SK-N-SH treated with all-trans-retinoic acid at 6 μM for 48 hours (cell line): ENCODE data around the gene PMEPA1.
A peak's percentile ranks its signal among the peaks of the same experiment; 100 is the strongest.

Experiments
- ATAC-seq: fragments of 200-7000 bp; cut with Tn5 transposase; 3 replicates; pipeline ENCODE4 v1.9.1; 2020; ENCODE audit warnings: mild to moderate bottlenecking, moderate library complexity
- ARNTL ChIP-seq: fragments of 450-650 bp; formaldehyde crosslinking; IDR thresholded peaks from 2 replicates; pipeline ENCODE4 v1.5.0; 2020; ENCODE audit warnings: low read depth, mild to moderate bottlenecking, moderate library complexity, borderline replicate concordance
- BACH2 ChIP-seq: fragments of 250-450 bp; sonication (Bioruptor Pico); IDR thresholded peaks from 2 replicates; pipeline ENCODE4 v1.9.0; 2021; ENCODE audit warnings: mild to moderate bottlenecking, borderline replicate concordance
- CREB5 ChIP-seq: fragments of 250-450 bp; sonication (Bioruptor Pico); IDR thresholded peaks from 2 replicates; pipeline ENCODE4 v1.5.1; 2020; ENCODE audit warnings: low read depth, mild to moderate bottlenecking, moderate library complexity
- CSDC2 ChIP-seq: fragments of 250-450 bp; sonication (Bioruptor Pico); IDR thresholded peaks from 2 replicates; pipeline ENCODE4 v1.5.0; 2020; ENCODE audit warnings: mild to moderate bottlenecking, moderate library complexity
- CSRNP3 ChIP-seq: fragments of 250-450 bp; sonication (Bioruptor Pico); IDR thresholded peaks from 2 replicates; pipeline ENCODE4 v1.5.1; 2021; ENCODE audit warnings: mild to moderate bottlenecking, moderate library complexity
- ESRRG ChIP-seq: fragments of 250-450 bp; sonication (Bioruptor Pico); IDR thresholded peaks from 2 replicates; pipeline ENCODE4 v1.6.1; 2021; ENCODE audit warnings: mild to moderate bottlenecking
- GLIS3 ChIP-seq: fragments of 250-450 bp; sonication (Bioruptor Pico); IDR thresholded peaks from 2 replicates; pipeline ENCODE4 v1.5.0; 2020; ENCODE audit warnings: mild to moderate bottlenecking, moderate library complexity
- ISL1 ChIP-seq: fragments of 250-450 bp; sonication (Bioruptor Pico); IDR thresholded peaks from 2 replicates; pipeline ENCODE4 v2.1.2; 2022; ENCODE audit warnings: mild to moderate bottlenecking, moderate library complexity
- OSR1 ChIP-seq: fragments of 250-450 bp; sonication (Bioruptor Pico); IDR thresholded peaks from 2 replicates; pipeline ENCODE4 v1.8.0; 2022; ENCODE audit warnings: moderate library complexity, mild to moderate bottlenecking, inconsistent platforms
- PATZ1 ChIP-seq: fragments of 250-450 bp; sonication (Bioruptor Pico); IDR thresholded peaks from 2 replicates; pipeline ENCODE4 v1.8.0; 2020; ENCODE audit warnings: mild to moderate bottlenecking, moderate library complexity, borderline replicate concordance
- POU6F1 ChIP-seq: fragments of 250-450 bp; sonication (Bioruptor Pico); IDR thresholded peaks from 2 replicates; pipeline ENCODE4 v1.8.0; 2021; ENCODE audit warnings: low read depth, mild to moderate bottlenecking, moderate library complexity, borderline replicate concordance
- RARB ChIP-seq: fragments of 250-450 bp; sonication (Bioruptor Pico); IDR thresholded peaks from 2 replicates; pipeline ENCODE4 v1.8.0; 2021; ENCODE audit warnings: mild to moderate bottlenecking, moderate library complexity
- SNAI2 ChIP-seq: fragments of 250-450 bp; sonication (Bioruptor Pico); IDR thresholded peaks from 2 replicates; pipeline ENCODE4 v1.5.0; 2020; ENCODE audit warnings: mild to moderate bottlenecking, moderate library complexity
- TCF4 ChIP-seq: fragments of 250-450 bp; sonication (Bioruptor Pico); IDR thresholded peaks from 2 replicates; pipeline ENCODE4 v1.8.0; 2021; ENCODE audit warnings: mild to moderate bottlenecking, moderate library complexity, borderline replicate concordance
- TOX ChIP-seq: fragments of 250-450 bp; sonication (Bioruptor Pico); IDR thresholded peaks from 2 replicates; pipeline ENCODE4 v1.8.0; 2021; ENCODE audit warnings: mild to moderate bottlenecking, moderate library complexity, borderline replicate concordance
- TSHZ2 ChIP-seq: fragments of 250-450 bp; sonication (Bioruptor Pico); IDR thresholded peaks from 2 replicates; pipeline ENCODE4 v1.5.0; 2020; ENCODE audit warnings: mild to moderate bottlenecking, moderate library complexity
- ZC3H10 ChIP-seq: fragments of 250-450 bp; sonication (Bioruptor Pico); IDR thresholded peaks from 2 replicates; pipeline ENCODE4 v1.5.1; 2021; ENCODE audit warnings: mild to moderate bottlenecking, moderate library complexity
- ZFP3 ChIP-seq: fragments of 250-450 bp; sonication (Bioruptor Pico); IDR thresholded peaks from 2 replicates; pipeline ENCODE4 v1.5.0; 2020; ENCODE audit warnings: mild to moderate bottlenecking, moderate library complexity
- ZFP30 ChIP-seq: fragments of 450-650 bp; formaldehyde crosslinking; IDR thresholded peaks from 2 replicates; pipeline ENCODE4 v1.5.0; 2022; ENCODE audit warnings: mild to moderate bottlenecking, moderate library complexity
- ZNF565 ChIP-seq: fragments of 450-650 bp; formaldehyde crosslinking; conservative IDR thresholded peaks from 2 replicates; pipeline ENCODE4 v1.5.0; 2020; ENCODE audit warnings: low read depth, mild to moderate bottlenecking, moderate library complexity
- ZNF70 ChIP-seq: fragments of 450-650 bp; formaldehyde crosslinking; IDR thresholded peaks from 2 replicates; pipeline ENCODE4 v1.5.0; 2020; ENCODE audit warnings: mild to moderate bottlenecking, moderate library complexity
- ZNF8 ChIP-seq: fragments of 450-650 bp; formaldehyde crosslinking; IDR thresholded peaks from 2 replicates; pipeline ENCODE4 v1.5.0; 2020; ENCODE audit warnings: mild to moderate bottlenecking, moderate library complexity

The PMEPA1 gene

GRCh38 chr20:57718490-57719009 is 8.7 kb upstream of the PMEPA1 start:
- TF ChIP-seq TOX (no peak), TCF4 (CRISPR knock-in tag) (no peak), ZFP30 (CRISPR knock-in tag) (no peak)
- TF ChIP-seq, all 23 proteins: peak for 0
- ATAC-seq, result peak; percentile 97

- TF ChIP-seq TOX (no peak), OSR1 (no peak), ZFP30 (CRISPR knock-in tag) (no peak), CSDC2 (CRISPR knock-in tag) (no peak), ZNF70 (CRISPR knock-in tag) (no peak), CSRNP3 (no peak), SNAI2 (CRISPR knock-in tag) (no peak), GLIS3 (CRISPR knock-in tag) (no peak), ZNF8 (no peak), POU6F1 (CRISPR knock-in tag) (no peak), ISL1 (CRISPR knock-in tag) (no peak), ZC3H10 (CRISPR knock-in tag) (no peak), TSHZ2 (CRISPR knock-in tag) (no peak), CREB5 (no peak), ZNF565 (CRISPR knock-in tag) (no peak), RARB (no peak), ZFP3 (no peak)
- TF ChIP-seq, all 23 proteins: peak for 0
- ATAC-seq, result peak; percentile 23; the same call in 2 of the 3 replicates
Observed at GRCh38 chr20:57717797-57718196, 8.0 kb upstream of the PMEPA1 start.

GRCh38 chr20:57716901-57717300 is 7.1 kb upstream of the PMEPA1 start:
- ATAC-seq, result no peak
- TF ChIP-seq ZFP3 (no peak), RARB (no peak), ZNF8 (no peak), PATZ1 (CRISPR knock-in tag) (no peak), CREB5 (no peak), ISL1 (CRISPR knock-in tag) (no peak), OSR1 (no peak), TOX (no peak), CSDC2 (CRISPR knock-in tag) (no peak), ARNTL (CRISPR knock-in tag) (no peak), ESRRG (no peak), SNAI2 (CRISPR knock-in tag) (no peak), TCF4 (CRISPR knock-in tag) (no peak), CSRNP3 (no peak), POU6F1 (CRISPR knock-in tag) (no peak), ZFP30 (CRISPR knock-in tag) (no peak), BACH2 (CRISPR knock-in tag) (no peak)
- TF ChIP-seq, all 23 proteins: peak for 0
